ENCODE measurements around the gene CDC42BPA. TPM values are rescaled to one million over a fixed set of nuclear protein-coding genes. Genes with fewer than 3 reads are reported as not detected.

Gene CDC42BPA
- total RNA-seq, 1 donor: 113 TPM

DNA sequence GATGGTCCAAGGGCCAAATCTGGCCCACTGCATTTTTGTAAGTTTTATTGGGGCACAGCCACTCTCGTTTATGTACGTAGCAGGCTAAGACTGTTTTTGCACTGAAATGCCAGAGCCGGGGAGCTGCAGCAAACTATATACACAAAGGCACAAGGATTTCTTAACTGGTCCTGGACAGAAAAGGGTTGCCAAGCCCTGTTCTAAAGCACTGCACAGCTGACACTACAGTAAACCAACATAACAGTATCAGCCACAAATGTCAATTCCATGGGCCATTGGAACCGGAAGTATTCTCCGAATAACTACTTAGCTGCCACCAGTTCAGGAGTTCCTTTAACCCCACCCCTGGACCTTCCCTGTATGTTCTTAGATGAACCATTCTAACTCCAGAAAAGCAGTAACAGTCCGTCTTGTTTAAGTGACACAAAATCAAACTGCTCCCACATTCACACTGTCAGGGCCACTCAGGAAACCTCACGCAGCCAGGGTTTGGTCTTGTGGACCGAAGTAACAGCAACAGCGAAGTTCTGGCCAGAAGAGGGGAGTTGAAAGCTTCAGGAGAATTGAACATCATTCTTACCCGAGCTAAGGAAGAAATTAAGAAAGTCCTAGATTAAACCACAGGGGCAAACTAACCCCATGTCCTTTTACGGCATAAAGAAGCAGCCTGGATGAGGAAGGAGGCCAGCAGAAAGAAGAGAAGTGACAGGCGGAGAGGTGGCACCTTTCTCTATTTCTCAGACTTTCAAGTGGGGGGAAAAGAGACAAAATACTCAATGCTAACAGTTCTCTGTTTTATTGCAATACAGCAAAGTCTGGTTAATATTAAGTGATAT lies 329.0 kb downstream of the CDC42BPA start:
- TF ChIP-seq, protein P1, sequence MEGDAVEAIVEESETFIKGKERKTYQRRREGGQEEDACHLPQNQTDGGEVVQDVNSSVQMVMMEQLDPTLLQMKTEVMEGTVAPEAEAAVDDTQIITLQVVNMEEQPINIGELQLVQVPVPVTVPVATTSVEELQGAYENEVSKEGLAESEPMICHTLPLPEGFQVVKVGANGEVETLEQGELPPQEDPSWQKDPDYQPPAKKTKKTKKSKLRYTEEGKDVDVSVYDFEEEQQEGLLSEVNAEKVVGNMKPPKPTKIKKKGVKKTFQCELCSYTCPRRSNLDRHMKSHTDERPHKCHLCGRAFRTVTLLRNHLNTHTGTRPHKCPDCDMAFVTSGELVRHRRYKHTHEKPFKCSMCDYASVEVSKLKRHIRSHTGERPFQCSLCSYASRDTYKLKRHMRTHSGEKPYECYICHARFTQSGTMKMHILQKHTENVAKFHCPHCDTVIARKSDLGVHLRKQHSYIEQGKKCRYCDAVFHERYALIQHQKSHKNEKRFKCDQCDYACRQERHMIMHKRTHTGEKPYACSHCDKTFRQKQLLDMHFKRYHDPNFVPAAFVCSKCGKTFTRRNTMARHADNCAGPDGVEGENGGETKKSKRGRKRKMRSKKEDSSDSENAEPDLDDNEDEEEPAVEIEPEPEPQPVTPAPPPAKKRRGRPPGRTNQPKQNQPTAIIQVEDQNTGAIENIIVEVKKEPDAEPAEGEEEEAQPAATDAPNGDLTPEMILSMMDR (IDR thresholded peaks at IDR 0.05; ENCODE audit: insufficient read depth, low read depth, low read length): no peak
- no peak overlapping the region for H3K4me3 ChIP-seq (ENCODE audit: low read depth, low read length)
- no peak for DNase-seq (ENCODE audit: low read depth)

DNA sequence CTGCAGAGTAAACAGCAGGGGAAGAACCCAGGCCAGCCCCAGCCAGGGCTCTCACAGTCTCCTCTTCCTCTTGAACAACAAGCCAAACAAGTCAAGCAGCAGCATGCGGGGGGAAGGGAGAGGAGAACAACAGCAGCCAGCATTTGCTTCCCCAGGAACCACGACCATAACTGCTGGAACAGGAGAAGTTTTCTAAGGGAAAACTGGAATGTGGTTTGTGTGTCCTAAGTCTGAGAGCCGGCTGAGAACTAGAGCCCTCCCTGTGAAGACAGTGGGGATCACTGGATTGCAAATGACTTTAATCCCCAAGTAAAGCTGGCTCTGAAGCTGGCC lies 330.0 kb downstream of the CDC42BPA start:
- no peak for DNase-seq (ENCODE audit: low read depth)
- TF ChIP-seq, protein P1 (IDR thresholded peaks at IDR 0.05; ENCODE audit: insufficient read depth, low read depth, low read length): no peak
- no peak overlapping the region for H3K4me3 ChIP-seq (ENCODE audit: low read depth, low read length)

DNA sequence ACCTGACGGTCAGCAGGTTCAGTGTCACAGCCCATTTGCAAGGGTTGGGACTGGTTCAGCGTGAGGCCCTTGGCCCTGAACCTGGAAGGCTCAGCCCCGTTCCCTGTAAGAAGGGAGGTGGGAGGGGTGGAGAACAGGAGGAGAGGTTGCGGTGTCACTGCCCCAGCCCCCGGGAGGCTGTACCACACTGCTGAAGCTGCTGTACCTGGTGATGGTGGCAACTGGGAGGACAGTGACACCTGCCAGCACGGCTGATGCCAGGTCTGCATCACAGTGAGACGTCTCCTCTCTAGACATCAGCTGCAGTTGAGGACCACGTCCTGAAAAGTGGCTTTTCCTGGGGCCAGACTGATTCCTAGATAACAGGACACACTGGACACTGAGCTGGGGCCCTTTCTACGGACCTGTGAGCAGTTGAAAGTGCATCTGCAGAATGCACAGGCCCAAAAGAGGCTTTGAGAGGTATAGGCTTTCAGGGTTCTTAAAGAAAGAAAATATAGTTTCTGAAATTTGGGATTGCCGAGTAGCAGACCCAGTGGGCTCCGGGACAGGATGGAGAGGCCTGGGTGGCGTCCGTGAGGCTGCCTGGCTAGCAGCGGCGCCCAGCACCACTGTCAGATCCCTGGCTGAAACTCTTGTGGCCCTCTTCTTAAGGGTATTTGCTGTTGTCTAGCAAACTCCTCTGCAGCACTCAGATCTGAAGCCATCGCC lies 330.5 kb downstream of the CDC42BPA start:
- H3K4me3 ChIP-seq (ENCODE audit: low read depth, low read length): no peak overlapping the region
- no peak for DNase-seq (ENCODE audit: low read depth)
- TF ChIP-seq, protein P1 (IDR thresholded peaks at IDR 0.05; ENCODE audit: insufficient read depth, low read depth, low read length): no peak

DNA sequence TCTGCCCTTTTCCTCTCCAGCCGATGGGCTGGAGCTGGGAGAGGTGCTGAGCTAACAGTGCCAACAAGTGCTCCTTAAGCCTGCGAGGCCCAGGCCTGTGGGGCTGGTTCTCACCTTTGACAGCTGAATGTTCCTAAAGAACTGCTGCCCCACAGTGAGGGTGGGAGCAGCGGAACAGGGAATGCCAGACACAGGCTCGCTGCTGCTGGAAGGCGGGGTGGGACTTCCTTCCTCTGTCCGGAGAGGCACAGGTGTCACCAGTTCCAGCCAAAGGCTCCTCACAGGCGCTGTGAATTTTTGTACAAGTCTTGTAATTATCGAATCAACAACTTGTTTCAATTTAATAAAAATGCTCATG lies 331.1 kb downstream of the CDC42BPA start:
- no peak overlapping the region for H3K4me3 ChIP-seq (ENCODE audit: low read depth, low read length)
- TF ChIP-seq, protein P1 (IDR thresholded peaks at IDR 0.05; ENCODE audit: insufficient read depth, low read depth, low read length): no peak
- no peak for DNase-seq (ENCODE audit: low read depth)

DNA sequence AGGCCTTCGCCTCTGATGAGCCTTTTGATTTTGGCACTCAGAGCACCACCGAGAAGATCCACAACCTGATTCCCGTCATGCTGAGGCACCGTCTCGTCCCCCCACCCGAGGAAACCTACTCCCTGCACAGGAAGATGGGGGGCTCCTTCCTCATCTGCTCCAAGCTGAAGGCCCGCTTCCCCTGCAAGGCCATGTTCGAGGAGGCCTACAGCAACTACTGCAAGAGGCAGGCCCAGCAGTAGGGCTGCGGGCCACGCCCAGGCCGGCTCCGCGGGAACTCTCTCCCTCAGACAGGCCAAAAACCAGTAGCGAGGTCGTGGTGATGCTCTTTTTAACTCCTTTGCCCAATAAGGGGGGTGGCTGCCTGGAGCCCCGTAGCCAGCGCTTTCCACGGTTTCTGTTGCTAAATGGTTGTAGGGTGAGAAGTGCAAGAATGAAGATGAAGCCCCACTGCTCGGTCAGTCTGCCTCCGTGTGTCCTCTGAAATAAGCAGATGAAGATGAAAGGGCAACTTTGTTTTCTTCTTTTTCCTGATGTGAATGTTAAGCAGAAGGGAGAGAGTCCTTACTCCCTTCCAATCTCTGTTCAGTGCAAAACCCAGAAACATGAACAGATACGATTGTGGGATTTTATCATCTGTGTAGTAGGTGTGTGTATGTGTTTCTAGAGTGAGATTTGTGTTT lies 331.7 kb downstream of the CDC42BPA start:
- TF ChIP-seq, protein P1 (IDR thresholded peaks at IDR 0.05; ENCODE audit: insufficient read depth, low read depth, low read length): no peak
- no peak for DNase-seq (ENCODE audit: low read depth)
- H3K4me3 ChIP-seq (ENCODE audit: low read depth, low read length): no peak overlapping the region

DNA sequence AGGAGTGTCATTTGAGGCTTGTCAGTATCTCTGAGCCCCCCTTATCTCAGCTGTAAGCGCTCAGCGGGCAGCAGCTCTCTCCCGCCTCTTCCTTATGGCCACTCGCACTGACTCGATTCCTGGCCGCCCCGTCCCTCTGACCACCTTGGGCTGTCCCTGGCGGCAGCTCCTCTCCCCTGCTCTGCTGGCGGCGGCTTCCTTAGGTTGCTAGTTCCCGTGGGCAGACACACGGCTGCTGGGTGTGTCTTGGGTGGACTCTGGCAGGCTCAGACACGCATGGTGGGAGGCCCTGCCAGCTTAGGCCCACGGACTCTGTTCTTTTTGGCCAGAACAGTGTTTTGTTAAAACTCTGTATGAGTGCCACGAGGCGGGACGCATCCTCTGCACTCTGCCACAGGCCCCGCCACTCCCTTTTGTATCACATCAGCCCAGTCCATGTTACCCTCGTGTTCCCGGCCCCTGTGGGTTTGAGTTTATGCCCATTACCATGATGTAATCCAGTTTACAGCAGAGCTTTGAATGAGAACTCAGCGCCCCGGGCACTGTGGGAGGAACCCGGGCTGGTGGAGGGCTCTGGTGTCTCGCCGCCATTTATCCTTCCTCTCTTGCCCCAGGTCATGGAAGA lies 332.3 kb downstream of the CDC42BPA start:
- no peak overlapping the region for H3K4me3 ChIP-seq (ENCODE audit: low read depth, low read length)
- DNase-seq (ENCODE audit: low read depth): no peak
- TF ChIP-seq, protein P1 (IDR thresholded peaks at IDR 0.05; ENCODE audit: insufficient read depth, low read depth, low read length): no peak
